ENCODE results near the gene SYCP3. TPM values are rescaled to one million over a fixed set of nuclear protein-coding genes. Genes with fewer than 3 reads are reported as not detected.

The SYCP3 gene
- total and polyA plus RNA-seq, 2 experiments from 2014 or later: 0.39 TPM; not detected in 1

DNA sequence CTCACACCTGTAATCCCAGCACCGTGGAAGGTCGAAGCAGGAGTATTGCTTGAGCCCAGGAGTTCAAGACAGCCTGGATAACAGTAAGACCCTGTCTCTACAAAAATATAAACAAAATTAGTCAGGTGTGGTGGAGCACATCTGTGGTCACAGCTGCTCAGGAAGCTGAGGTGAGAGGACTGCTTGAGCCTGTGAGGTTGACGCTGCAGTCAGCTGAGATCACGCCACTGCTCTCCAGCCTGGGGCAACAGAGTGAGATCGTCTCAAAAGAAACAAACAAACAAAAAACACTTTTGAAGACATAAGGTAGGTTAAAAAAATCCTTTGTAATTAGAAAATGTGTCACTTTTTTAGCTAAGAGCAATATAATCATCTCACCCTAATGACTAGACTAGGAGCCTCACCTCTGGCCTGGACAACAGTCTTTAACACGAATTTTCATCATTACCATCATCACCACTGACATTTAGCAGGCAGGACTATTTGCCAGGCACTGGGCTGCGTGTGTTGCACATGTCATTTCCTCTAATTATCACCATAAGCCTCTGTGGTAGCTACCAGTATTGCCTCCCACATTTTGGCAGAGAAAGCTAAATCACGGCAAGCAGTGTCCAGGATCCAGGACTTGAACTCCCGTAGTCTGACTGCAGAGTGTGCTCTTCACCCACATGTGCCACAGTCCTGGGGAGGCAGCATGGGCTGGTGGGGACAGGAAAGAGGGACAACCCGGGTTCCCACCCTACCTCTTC is 4.6 kb upstream of the SYCP3 start:
- no peak overlapping the region for H3K27ac ChIP-seq
- H3K36me3 ChIP-seq (ENCODE audit: low read depth): peaks cover 32% of the 10 kb centered on the region; the same call in 1 of the 2 replicates
- WGBS, 2 experiments (ENCODE audit: low coverage in 1 of 2, low lambda C conversion rate in 2 of 2, missing lambda C conversion rate in 2 of 2): 76 to 80% methylated on average over 10 of the region's 10 CpGs
- in situ Hi-C loops (cut with MboI): no loop called here
- H3K4me3 ChIP-seq: no peak overlapping the region
- H3K9ac ChIP-seq: no peak overlapping the region
- H2AFZ ChIP-seq: no peak overlapping the region
- H3K27me3 ChIP-seq (replicated peaks; ENCODE audit: insufficient read depth): no peaks in the 10 kb centered on the region
- TF ChIP-seq EZH2phosphoT487 (IDR thresholded peaks at IDR 0.05; ENCODE audit: insufficient read depth, low read depth) (no peak), EZH2 (IDR thresholded peaks at IDR 0.05; ENCODE audit: insufficient read depth, poor library complexity, severe bottlenecking) (no peak)
- H3F3A ChIP-seq (ENCODE audit: insufficient read depth): no peaks in the 10 kb centered on the region
- no peaks in the 10 kb centered on the region for H3K4me1 ChIP-seq (ENCODE audit: insufficient read depth)
- H3K9me2 ChIP-seq (ENCODE audit: insufficient read depth): no peaks in the 10 kb centered on the region
- no peaks in the 10 kb centered on the region for H4K20me1 ChIP-seq (ENCODE audit: insufficient read depth)
- H3K79me2 ChIP-seq (ENCODE audit: insufficient read depth): no peaks in the 10 kb centered on the region
- DNase-seq: no peak
- H3K4me2 ChIP-seq (ENCODE audit: unreplicated experiment): no peak overlapping the region
- H3K9me3 ChIP-seq (ENCODE audit: low read depth): no peaks in the 10 kb centered on the region

DNA sequence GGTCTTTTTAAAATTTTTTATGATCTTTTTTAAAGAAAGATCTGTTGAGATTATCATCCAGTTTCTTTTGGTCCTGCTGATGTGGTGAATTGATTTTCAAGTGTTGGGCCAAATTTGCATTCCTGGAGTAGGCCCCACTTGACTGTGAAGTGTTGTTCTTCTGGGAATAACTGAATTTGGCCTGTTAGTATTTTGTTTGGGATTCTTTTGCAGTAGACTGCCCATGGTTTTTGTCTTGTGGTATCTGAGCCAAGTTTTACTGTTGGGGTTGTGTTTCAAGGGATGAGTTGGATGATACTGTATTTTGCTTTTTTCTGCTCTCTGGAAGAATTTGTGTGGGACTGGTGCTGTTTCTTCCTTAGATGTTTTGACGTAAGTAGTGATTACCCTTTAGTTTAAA is 4.0 kb upstream of the SYCP3 start:
- in situ Hi-C loops (cut with MboI): no loop called here
- H3K79me2 ChIP-seq (ENCODE audit: insufficient read depth): no peaks in the 10 kb centered on the region
- no peak overlapping the region for H3K27ac ChIP-seq
- TF ChIP-seq EZH2phosphoT487 (IDR thresholded peaks at IDR 0.05; ENCODE audit: insufficient read depth, low read depth): no peak
- TF ChIP-seq EZH2 (IDR thresholded peaks at IDR 0.05; ENCODE audit: insufficient read depth, poor library complexity, severe bottlenecking): no peak
- no peak overlapping the region for H2AFZ ChIP-seq
- no peak for DNase-seq
- H3K4me3 ChIP-seq: no peak overlapping the region
- H3K4me1 ChIP-seq (ENCODE audit: insufficient read depth): no peaks in the 10 kb centered on the region
- H3K4me2 ChIP-seq (ENCODE audit: unreplicated experiment): no peak overlapping the region
- H3K9me2 ChIP-seq (ENCODE audit: insufficient read depth): no peaks in the 10 kb centered on the region
- no peaks in the 10 kb centered on the region for H3K27me3 ChIP-seq (replicated peaks; ENCODE audit: insufficient read depth)
- H3K9ac ChIP-seq: no peak overlapping the region
- no peaks in the 10 kb centered on the region for H4K20me1 ChIP-seq (ENCODE audit: insufficient read depth)
- 97 to 100% methylated on average over 1 of the region's 1 CpG for WGBS, 2 experiments (ENCODE audit: low coverage in 1 of 2, low lambda C conversion rate in 2 of 2, missing lambda C conversion rate in 2 of 2)
- no peaks in the 10 kb centered on the region for H3F3A ChIP-seq (ENCODE audit: insufficient read depth)
- H3K36me3 ChIP-seq (ENCODE audit: low read depth): peaks cover 26% of the 10 kb centered on the region; the same call in 1 of the 2 replicates
- H3K9me3 ChIP-seq (ENCODE audit: low read depth): no peaks in the 10 kb centered on the region

DNA sequence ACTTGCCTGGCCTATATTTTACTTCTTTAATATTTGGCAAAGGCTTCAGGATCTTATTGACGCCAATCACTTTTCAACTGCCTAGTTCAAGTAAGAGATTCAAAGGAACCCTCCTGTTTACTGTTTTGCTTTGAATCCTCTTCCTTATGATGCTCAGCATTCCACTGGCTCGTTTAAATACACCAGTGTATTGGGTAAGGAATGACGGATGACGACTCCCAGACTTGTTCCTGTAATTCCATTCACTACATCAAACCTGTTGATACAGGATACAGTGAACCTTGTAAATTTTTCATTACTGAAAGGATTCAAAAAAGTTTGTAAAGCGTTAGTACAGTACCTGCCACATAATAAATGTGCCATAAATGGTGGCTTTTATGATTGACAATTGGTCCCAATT is 1.7 kb upstream of the SYCP3 start:
- in situ Hi-C loops (cut with MboI): no loop called here
- Histone ChIP-seq H3K4me3 (no peak overlapping the region), H3K4me2 (ENCODE audit: unreplicated experiment) (no peak overlapping the region), H3K79me2 (ENCODE audit: insufficient read depth) (no peaks in the 10 kb centered on the region), H3K36me3 (ENCODE audit: low read depth) (peaks cover 13% of the 10 kb centered on the region; the same call in 1 of the 2 replicates), H3K9me2 (ENCODE audit: insufficient read depth) (no peaks in the 10 kb centered on the region), H3K27me3 (replicated peaks; ENCODE audit: insufficient read depth) (no peaks in the 10 kb centered on the region), H4K20me1 (ENCODE audit: insufficient read depth) (no peaks in the 10 kb centered on the region), H3K4me1 (ENCODE audit: insufficient read depth) (no peaks in the 10 kb centered on the region), H3K27ac (no peak overlapping the region), H3K9ac (no peak overlapping the region), H2AFZ (no peak overlapping the region), H3K9me3 (ENCODE audit: low read depth) (no peaks in the 10 kb centered on the region), H3F3A (ENCODE audit: insufficient read depth) (no peaks in the 10 kb centered on the region)
- TF ChIP-seq EZH2 (IDR thresholded peaks at IDR 0.05; ENCODE audit: insufficient read depth, poor library complexity, severe bottlenecking): no peak
- no peak for TF ChIP-seq EZH2phosphoT487 (IDR thresholded peaks at IDR 0.05; ENCODE audit: insufficient read depth, low read depth)
- DNase-seq: no peak
- WGBS, 2 experiments (ENCODE audit: low coverage in 1 of 2, low lambda C conversion rate in 2 of 2, missing lambda C conversion rate in 2 of 2): 80 to 83% methylated on average over 5 of the region's 5 CpGs

DNA sequence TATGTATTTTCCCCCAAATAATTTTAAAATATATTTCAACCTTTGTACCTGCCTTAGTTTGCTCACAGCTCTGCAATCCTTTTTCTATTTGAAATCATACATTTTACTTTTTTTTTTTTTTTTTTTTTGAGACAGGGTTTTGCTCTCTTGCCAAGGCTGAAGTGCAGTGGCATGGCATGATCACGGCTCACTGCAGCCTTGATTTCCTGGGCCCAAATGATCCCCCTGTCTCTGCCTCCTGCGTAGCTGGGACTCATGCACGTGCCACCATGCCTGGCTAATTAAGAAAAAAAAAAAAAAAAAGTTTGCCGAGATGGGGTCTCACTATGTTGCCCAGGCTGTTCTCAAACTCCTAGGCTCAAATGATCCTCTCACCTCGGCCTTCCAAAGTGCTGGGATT is 1.3 kb upstream of the SYCP3 start:
- Histone ChIP-seq H3K4me1 (ENCODE audit: insufficient read depth) (no peaks in the 10 kb centered on the region), H3K36me3 (ENCODE audit: low read depth) (peaks cover 11% of the 10 kb centered on the region; the same call in 1 of the 2 replicates), H3K9me2 (ENCODE audit: insufficient read depth) (no peaks in the 10 kb centered on the region), H3K9ac (no peak overlapping the region), H3K4me3 (no peak overlapping the region), H2AFZ (no peak overlapping the region), H3K9me3 (ENCODE audit: low read depth) (no peaks in the 10 kb centered on the region), H3F3A (ENCODE audit: insufficient read depth) (no peaks in the 10 kb centered on the region), H3K27ac (no peak overlapping the region), H3K4me2 (ENCODE audit: unreplicated experiment) (no peak overlapping the region), H3K27me3 (replicated peaks; ENCODE audit: insufficient read depth) (no peaks in the 10 kb centered on the region), H3K79me2 (ENCODE audit: insufficient read depth) (no peaks in the 10 kb centered on the region), H4K20me1 (ENCODE audit: insufficient read depth) (no peaks in the 10 kb centered on the region)
- no peak for TF ChIP-seq EZH2 (IDR thresholded peaks at IDR 0.05; ENCODE audit: insufficient read depth, poor library complexity, severe bottlenecking)
- DNase-seq: no peak
- in situ Hi-C loops (cut with MboI): no loop called here
- 96 to 100% methylated on average over 5 of the region's 5 CpGs for WGBS, 2 experiments (ENCODE audit: low coverage in 1 of 2, low lambda C conversion rate in 2 of 2, missing lambda C conversion rate in 2 of 2)

All from GM23248 (cell line).